Measurements from ENCODE around the gene CD81. TPM values are rescaled to one million over a fixed set of nuclear protein-coding genes. Genes with fewer than 3 reads are reported as not detected.

Gene CD81
- total and polyA plus RNA-seq, 9 of the 15 experiments (the other 6 are each of a cell fraction or from before 2014, with no cell fraction given), result 2.4 to 189 (median 61.7) TPM

DNA sequence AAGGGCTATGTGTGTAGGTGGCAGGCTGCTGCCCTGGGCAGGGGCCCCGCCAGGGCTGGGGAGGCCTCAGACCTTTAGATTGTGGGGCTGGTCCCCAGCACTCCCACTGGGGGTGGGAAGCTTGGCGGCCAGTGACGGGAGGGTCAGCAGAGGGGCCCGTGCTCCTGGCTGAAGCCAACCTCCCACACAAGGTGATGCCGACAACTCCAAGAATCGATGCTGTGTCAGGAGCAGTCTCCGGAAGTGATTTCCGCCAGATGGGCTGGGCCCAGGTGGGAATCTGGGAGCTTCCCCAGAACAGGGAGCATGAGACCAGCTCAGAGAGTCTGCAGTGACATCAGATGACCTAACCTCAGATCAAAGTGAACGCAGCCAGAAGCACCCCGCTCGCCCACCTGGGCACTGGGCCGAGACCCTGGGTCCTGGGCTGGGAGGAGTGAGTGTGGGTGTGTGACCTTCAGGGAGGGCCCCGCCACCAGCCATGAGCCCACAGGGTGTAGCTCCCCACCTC lies 59.5 kb downstream of the CD81 start:
- WGBS (ENCODE audit: insufficient coverage, low coverage, missing lambda C conversion rate), result 3% methylated on average over 13 of the region's 13 CpGs
- peaks cover 4% of the 10 kb centered on the region; the same call in 1 of the 2 replicates for H4K20me1 ChIP-seq (replicated peaks; ENCODE audit: control insufficient read depth, insufficient read depth, low read length)
- DNase-seq (ENCODE audit: extremely low read depth in 1 of 4, low spot score in 3 of 4), result no peak
- peaks cover 0 to 3% of the 10 kb centered on the region in 2 experiments; a peak in 1 of 5 replicates for H3K4me1 ChIP-seq (replicated peaks in 1 of 2; ENCODE audit: control insufficient read depth in 2 of 2, insufficient read depth in 2 of 2, low read length in 2 of 2)
- in situ Hi-C loops (cut with MboI), result no loop called here
- intact Hi-C loops (cut with micrococcal nuclease), result no loop called here
- H3K9me1 ChIP-seq (ENCODE audit: control insufficient read depth, insufficient read depth, low read length), result peaks cover 2% of the 10 kb centered on the region
- no peak for TF ChIP-seq ELF2 (CRISPR knock-in tag; IDR thresholded peaks at IDR 0.05)
- TF ChIP-seq, protein P1, sequence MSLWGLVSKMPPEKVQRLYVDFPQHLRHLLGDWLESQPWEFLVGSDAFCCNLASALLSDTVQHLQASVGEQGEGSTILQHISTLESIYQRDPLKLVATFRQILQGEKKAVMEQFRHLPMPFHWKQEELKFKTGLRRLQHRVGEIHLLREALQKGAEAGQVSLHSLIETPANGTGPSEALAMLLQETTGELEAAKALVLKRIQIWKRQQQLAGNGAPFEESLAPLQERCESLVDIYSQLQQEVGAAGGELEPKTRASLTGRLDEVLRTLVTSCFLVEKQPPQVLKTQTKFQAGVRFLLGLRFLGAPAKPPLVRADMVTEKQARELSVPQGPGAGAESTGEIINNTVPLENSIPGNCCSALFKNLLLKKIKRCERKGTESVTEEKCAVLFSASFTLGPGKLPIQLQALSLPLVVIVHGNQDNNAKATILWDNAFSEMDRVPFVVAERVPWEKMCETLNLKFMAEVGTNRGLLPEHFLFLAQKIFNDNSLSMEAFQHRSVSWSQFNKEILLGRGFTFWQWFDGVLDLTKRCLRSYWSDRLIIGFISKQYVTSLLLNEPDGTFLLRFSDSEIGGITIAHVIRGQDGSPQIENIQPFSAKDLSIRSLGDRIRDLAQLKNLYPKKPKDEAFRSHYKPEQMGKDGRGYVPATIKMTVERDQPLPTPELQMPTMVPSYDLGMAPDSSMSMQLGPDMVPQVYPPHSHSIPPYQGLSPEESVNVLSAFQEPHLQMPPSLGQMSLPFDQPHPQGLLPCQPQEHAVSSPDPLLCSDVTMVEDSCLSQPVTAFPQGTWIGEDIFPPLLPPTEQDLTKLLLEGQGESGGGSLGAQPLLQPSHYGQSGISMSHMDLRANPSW (CRISPR knock-in tag; IDR thresholded peaks at IDR 0.05), result no peak
- TF ChIP-seq, protein P2, sequence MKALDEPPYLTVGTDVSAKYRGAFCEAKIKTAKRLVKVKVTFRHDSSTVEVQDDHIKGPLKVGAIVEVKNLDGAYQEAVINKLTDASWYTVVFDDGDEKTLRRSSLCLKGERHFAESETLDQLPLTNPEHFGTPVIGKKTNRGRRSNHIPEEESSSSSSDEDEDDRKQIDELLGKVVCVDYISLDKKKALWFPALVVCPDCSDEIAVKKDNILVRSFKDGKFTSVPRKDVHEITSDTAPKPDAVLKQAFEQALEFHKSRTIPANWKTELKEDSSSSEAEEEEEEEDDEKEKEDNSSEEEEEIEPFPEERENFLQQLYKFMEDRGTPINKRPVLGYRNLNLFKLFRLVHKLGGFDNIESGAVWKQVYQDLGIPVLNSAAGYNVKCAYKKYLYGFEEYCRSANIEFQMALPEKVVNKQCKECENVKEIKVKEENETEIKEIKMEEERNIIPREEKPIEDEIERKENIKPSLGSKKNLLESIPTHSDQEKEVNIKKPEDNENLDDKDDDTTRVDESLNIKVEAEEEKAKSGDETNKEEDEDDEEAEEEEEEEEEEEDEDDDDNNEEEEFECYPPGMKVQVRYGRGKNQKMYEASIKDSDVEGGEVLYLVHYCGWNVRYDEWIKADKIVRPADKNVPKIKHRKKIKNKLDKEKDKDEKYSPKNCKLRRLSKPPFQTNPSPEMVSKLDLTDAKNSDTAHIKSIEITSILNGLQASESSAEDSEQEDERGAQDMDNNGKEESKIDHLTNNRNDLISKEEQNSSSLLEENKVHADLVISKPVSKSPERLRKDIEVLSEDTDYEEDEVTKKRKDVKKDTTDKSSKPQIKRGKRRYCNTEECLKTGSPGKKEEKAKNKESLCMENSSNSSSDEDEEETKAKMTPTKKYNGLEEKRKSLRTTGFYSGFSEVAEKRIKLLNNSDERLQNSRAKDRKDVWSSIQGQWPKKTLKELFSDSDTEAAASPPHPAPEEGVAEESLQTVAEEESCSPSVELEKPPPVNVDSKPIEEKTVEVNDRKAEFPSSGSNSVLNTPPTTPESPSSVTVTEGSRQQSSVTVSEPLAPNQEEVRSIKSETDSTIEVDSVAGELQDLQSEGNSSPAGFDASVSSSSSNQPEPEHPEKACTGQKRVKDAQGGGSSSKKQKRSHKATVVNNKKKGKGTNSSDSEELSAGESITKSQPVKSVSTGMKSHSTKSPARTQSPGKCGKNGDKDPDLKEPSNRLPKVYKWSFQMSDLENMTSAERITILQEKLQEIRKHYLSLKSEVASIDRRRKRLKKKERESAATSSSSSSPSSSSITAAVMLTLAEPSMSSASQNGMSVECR (CRISPR knock-in tag; IDR thresholded peaks at IDR 0.05), result no peak
- no peak overlapping the region for H3K4me2 ChIP-seq (ENCODE audit: insufficient read depth, low read length)
- H2AFZ ChIP-seq (ENCODE audit: low read depth, low read length), result no peak overlapping the region
- H3K36me3 ChIP-seq (ENCODE audit: control insufficient read depth, insufficient read depth, low read length), result no peaks in the 10 kb centered on the region
- no peak for FAIRE-seq
- CTCF ChIA-PET (ENCODE audit: low intra/inter-chr PET ratio), result no interaction called here
- H3K9ac ChIP-seq (ENCODE audit: insufficient read depth in 1 of 2, low read depth in 2 of 2, low read length in 2 of 2), result no peak overlapping the region
- no peaks in the 10 kb centered on the region for H3K79me2 ChIP-seq (ENCODE audit: control insufficient read depth, insufficient read depth, low read length)
- POLR2A ChIA-PET, result interaction anchor here (1.0 kb wide), 1 partner anchor 244 kb away, joined by 4 read pairs; no protein-coding TSS in a partner anchor
- H3K9me3 ChIP-seq (replicated peaks; ENCODE audit: control insufficient read depth, insufficient read depth, low read depth, low read length), result no peaks in the 10 kb centered on the region
- H3K4me3 ChIP-seq, result no peak overlapping the region
- no TSS peak for BruUV-seq (replicated peaks)
- H3K27ac ChIP-seq (ENCODE audit: extremely low read depth, low read depth, low read length), result no peak overlapping the region
- no peak for ATAC-seq
- H3K27me3 ChIP-seq (ENCODE audit: control insufficient read depth in 2 of 2, insufficient read depth in 2 of 2, low read length in 2 of 2), result peaks cover 2 to 53% of the 10 kb centered on the region in 2 experiments; a peak in 4 of 5 replicates
